Body of pancreas (tissue), 4 donors: ENCODE measurements around the gene OR1I1.

Experiments used
- POLR2A ChIP-seq, 3 donors: fragments of 450-650 bp; IDR thresholded peaks; one replicate each; pipeline ENCODE4 v1.6.1; 2016; ENCODE audit warnings: antibody characterized with exemption in 3 of 3, mild to moderate bottlenecking in 2 of 3
- TF ChIP-seq, protein P1 (sequence below), 7 experiments: fragments of 450-650 bp in 4 of 7; fragments of 200-600 bp in 3 of 7; sonication (generic) in 3 of 7; IDR thresholded peaks; one replicate each; pipeline ENCODE4 v1.5.1; 2016 to 2019; ENCODE audit warnings: antibody characterized with exemption in 7 of 7

DNA sequence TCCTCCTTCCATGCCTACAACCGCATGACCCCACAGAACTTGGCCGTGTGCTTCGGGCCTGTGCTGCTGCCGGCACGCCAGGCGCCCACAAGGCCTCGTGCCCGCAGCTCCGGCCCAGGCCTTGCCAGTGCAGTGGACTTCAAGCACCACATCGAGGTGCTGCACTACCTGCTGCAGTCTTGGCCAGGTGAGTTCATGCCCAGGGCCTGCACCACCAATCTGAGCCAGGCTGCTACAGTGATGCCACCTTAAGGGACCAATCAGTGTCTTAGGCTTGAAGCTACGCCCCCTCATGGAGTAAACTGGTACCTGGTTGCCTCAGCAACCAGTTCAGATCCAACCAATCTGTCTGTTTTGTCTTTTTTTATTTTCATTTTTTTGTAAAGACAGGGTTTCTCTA, 30.4 kb downstream of the OR1I1 start:
- TF ChIP-seq, protein P1, sequence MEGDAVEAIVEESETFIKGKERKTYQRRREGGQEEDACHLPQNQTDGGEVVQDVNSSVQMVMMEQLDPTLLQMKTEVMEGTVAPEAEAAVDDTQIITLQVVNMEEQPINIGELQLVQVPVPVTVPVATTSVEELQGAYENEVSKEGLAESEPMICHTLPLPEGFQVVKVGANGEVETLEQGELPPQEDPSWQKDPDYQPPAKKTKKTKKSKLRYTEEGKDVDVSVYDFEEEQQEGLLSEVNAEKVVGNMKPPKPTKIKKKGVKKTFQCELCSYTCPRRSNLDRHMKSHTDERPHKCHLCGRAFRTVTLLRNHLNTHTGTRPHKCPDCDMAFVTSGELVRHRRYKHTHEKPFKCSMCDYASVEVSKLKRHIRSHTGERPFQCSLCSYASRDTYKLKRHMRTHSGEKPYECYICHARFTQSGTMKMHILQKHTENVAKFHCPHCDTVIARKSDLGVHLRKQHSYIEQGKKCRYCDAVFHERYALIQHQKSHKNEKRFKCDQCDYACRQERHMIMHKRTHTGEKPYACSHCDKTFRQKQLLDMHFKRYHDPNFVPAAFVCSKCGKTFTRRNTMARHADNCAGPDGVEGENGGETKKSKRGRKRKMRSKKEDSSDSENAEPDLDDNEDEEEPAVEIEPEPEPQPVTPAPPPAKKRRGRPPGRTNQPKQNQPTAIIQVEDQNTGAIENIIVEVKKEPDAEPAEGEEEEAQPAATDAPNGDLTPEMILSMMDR (IDR thresholded peaks at IDR 0.05), result no peak
- TF ChIP-seq POLR2A (IDR thresholded peaks at IDR 0.05), result no peak
